GM12892 (cell line): ENCODE results near the gene SV2C.

ENCODE experiments used
- POLR2A ChIP-seq: IDR thresholded peaks from 2 replicates; pipeline ENCODE4 v1.6.1; 2011; ENCODE audit warnings: low read depth, low read length, control low read depth
- POLR2AphosphoS5 ChIP-seq: IDR thresholded peaks from 2 replicates; pipeline ENCODE4 v1.6.1; 2011; ENCODE audit warnings: low read depth, low read length, control low read depth

GRCh38 chr5:76111477-76112174 is 28.4 kb downstream of the SV2C start:
- TF ChIP-seq POLR2A (no peak), POLR2AphosphoS5 (no peak)
